HG03066 (cell line): ENCODE data around the gene PNCK.
"Not testable (repeated sequence)": the region's sequence is repeated elsewhere in the genome, so short reads cannot be mapped to it uniquely, and the experiment has no call there.

Source experiments
- ATAC-seq: cut with Tn5 transposase; IDR thresholded peaks from one replicate; pipeline ENCODE4 v1.9.1; 2021; ENCODE audit warnings: low read depth; ENCODE audit not compliant: unreplicated experiment

Gene PNCK

GRCh38 chrX:153699784-153700371 is 26.3 kb upstream of the PNCK start:
- ATAC-seq = not testable (repeated sequence)

- ATAC-seq = not testable (repeated sequence)
These were observed 25.7 kb upstream of the PNCK start for GRCh38 chrX:153699210-153699783.

DNA sequence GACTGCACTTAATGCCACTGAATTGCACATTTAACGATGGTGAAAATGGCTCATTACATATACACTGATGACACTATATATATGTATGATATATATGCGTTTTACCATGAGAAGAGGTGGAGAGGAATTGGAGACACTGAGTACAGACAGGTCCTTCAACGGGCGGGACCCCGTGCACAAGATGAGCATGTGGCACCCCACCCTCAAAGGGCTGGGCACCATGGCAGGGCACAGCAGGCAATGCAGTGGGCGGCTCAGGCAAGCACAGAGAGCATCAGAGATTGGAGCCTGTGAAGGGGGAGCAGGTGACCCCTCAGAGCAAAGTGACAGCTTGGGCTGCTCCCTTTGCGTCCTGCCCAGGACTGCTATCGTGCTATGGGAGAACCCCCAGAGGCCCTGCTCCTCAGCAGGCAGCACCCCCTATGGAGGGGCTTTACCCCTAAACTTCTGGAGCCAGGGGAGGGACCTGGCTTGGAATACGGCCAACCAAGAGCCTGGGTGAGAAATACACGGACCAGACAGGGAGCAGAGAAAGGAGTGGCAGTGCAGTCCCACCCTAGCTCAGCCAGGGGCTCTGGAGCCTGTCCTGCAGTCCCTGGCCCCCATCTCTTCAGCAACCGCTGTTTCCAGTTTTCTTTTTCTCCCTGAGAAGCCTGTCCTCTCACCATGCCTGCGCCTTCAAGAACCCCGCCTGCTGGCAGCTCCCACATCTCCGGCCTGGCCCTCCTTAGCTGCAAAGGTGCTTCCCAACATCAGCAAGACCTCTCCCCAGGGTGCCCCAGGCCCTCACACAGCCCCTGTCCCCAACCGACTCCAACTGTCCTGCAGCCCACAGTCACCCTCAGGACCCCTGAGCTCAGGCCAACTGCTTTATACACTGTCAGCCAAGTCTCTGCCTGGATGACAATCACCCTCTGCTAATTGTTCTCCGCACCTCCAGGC is 24.6 kb upstream of the PNCK start:
- ATAC-seq = no peak

GRCh38 chrX:153696986-153697722 is 23.5 kb upstream of the PNCK start:
- not testable (repeated sequence) for ATAC-seq

DNA sequence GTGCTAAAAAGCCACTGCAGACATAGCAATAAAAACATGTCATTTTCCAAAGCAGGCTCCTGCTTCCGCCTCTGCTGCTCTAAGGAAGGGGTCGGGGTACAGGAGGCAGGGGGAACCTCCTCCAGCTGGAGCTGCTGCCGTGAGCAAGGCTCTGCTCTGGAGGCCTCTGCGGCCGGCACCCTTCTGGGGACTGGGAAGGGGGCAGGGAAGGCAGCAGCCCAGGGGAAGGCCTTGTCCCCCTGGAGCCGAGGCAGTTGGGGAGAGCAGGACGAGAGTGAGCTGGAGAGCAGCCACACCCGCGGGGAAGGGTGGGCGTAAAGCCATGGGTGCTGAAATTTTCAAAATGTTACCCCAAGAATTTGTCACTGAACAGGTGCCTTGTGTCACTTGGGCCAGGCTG is 22.9 kb upstream of the PNCK start:
- not testable (repeated sequence) for ATAC-seq

- no peak for ATAC-seq
These were observed 22.5 kb upstream of the PNCK start for GRCh38 chrX:153696100-153696499.

- ATAC-seq = no peak
These were observed 21.2 kb upstream of the PNCK start for GRCh38 chrX:153694687-153695270.

GRCh38 chrX:153694256-153694655 is 20.6 kb upstream of the PNCK start:
- ATAC-seq = not testable (repeated sequence)

DNA sequence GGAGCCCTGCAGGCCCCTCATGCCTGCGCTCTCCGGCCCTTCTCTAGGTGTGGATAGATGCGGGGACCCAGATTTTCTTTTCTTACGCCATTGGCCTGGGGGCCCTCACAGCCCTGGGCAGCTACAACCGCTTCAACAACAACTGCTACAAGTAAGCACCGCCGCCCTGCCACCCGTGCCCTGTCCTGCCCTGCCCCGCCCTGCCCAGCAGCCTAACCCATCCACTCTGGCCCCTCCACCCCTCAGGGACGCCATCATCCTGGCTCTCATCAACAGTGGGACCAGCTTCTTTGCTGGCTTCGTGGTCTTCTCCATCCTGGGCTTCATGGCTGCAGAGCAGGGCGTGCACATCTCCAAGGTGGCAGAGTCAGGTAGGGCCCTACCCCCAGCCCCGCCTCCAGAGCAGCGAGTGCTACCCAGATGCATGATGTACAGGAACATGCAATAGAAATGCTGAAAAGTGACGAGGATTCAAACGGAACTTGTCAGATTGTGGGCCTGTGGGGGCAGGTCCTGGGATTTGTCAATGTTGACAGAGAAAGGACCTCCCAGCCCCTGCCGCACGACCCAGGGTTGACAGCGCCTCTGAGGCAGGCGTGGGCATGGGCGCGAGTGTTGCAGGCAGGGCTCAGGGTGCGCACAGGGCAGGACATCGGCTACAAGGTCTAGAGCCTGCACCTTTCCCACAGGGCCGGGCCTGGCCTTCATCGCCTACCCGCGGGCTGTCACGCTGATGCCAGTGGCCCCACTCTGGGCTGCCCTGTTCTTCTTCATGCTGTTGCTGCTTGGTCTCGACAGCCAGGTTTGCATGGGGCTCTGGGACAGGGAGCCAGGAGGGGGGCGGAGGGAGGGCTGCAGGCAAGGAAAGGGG is 19.8 kb upstream of the PNCK start:
- no peak for ATAC-seq

- ATAC-seq = no peak
These were observed 19.1 kb upstream of the PNCK start for GRCh38 chrX:153692611-153693156.

GRCh38 chrX:153692003-153692402 is 18.4 kb upstream of the PNCK start:
- ATAC-seq = no peak

DNA sequence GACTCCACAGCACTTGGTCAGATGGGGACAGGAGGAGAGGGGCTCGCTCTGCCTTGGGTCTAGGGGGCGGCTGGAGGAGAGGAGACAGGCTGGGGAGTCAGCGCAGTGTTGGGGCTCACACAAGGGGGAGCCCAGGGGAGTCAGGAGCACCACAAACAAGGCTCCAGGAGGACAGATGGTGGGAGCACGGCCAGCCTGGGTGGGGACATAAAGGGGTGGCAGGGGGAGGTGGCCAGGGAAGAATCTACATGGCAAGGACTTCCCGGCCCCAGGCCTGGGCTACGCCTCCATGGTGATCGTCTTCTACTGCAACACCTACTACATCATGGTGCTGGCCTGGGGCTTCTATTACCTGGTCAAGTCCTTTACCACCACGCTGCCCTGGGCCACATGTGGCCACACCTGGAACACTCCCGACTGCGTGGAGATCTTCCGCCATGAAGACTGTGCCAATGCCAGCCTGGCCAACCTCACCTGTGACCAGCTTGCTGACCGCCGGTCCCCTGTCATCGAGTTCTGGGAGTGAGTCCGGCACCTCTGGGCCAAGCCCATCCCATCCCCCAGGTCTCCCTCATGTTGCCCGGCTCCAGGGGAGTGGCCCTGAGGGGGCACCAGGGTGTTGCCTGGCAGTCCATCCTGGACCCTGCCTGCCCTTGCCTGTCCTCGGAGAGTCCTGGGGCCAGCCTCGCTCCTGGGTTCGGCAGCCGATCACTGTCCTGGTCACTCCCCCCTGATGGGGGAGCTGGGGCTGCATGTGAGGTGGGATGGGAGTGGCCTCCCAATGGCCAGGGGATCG is 17.6 kb upstream of the PNCK start:
- not testable (repeated sequence) for ATAC-seq

GRCh38 chrX:153690466-153690865 is 16.9 kb upstream of the PNCK start:
- ATAC-seq = no peak

- ATAC-seq = no peak
These were observed 16.2 kb upstream of the PNCK start for GRCh38 chrX:153689654-153690465.

GRCh38 chrX:153688911-153689590 is 15.4 kb upstream of the PNCK start:
- ATAC-seq = no peak

DNA sequence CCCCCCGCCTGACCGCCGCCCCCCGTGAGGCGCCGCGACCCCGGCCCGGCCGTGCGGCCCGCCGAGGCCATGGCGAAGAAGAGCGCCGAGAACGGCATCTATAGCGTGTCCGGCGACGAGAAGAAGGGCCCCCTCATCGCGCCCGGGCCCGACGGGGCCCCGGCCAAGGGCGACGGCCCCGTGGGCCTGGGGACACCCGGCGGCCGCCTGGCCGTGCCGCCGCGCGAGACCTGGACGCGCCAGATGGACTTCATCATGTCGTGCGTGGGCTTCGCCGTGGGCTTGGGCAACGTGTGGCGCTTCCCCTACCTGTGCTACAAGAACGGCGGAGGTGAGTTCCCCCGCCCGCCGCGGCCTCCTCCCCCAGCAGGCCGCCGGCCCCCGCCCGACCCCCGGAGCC is 14.9 kb upstream of the PNCK start:
- no peak for ATAC-seq

DNA sequence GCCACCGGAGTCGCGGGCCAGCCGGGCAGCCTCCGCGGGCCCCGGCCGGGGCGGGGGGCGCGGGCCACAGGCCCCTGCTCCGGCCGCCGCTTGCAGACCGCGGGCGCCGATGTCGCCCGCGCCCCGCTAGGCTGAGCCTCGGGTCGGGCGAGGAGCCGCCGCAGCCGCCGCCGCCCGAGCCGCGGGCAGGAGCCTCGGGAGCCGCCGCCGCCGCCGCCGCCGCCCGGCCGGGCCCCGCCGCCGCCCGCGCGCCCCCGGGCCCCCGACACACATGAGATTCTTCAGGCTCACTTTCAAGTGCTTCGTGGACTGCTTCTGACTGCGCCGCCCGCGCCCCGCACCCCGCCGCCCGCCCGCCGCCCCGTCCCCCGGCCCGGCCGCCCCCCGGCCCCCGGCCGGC is 14.5 kb upstream of the PNCK start:
- ATAC-seq = no peak
